OCI-M1 (cell line): ENCODE data around the gene BIVM.

Experiments
- DNase-seq: peaks from one replicate; lab custom pipeline; 2025; lab: John Stamatoyannopoulos, UW

BIVM gene

DNA sequence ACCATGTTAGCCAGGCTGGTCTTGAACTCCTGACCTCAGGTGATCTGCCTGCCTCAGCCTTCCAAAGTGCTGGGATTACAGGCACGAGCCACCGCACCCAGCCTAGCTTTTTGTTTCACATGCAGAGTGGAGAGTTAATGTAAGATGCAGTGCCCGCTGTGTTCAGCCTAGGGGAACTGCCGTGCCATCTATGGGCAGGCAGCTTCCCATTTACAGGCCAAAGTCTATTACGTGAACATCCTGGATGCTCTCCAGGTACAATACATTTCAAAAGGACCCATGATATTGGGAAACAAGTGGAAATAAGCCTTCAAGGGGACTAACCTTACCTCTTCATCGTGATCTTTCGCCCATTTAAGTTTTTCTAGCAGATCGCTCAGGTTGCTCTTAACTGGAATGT, 10.2 kb upstream of the BIVM start:
- no peak for DNase-seq

DNA sequence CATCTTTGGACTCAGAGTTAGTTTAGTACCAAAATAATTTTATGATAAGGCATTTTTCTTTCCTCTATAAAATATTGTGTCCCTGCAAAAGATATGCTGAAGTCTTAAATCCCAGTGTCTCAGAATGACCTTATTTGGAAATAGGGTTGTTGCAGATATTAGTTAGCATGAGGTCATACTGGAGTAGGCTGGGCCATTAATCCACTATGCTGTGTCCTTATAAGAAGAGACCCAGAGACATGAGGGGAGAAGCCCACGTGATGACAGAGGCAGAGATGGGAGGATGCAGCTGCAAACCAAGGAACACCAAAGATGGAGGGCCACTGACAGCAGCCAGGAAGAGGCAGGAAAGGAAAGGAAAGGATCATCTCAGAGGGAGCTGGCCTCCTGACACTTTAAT, 6.5 kb upstream of the BIVM start:
- no peak for DNase-seq

DNA sequence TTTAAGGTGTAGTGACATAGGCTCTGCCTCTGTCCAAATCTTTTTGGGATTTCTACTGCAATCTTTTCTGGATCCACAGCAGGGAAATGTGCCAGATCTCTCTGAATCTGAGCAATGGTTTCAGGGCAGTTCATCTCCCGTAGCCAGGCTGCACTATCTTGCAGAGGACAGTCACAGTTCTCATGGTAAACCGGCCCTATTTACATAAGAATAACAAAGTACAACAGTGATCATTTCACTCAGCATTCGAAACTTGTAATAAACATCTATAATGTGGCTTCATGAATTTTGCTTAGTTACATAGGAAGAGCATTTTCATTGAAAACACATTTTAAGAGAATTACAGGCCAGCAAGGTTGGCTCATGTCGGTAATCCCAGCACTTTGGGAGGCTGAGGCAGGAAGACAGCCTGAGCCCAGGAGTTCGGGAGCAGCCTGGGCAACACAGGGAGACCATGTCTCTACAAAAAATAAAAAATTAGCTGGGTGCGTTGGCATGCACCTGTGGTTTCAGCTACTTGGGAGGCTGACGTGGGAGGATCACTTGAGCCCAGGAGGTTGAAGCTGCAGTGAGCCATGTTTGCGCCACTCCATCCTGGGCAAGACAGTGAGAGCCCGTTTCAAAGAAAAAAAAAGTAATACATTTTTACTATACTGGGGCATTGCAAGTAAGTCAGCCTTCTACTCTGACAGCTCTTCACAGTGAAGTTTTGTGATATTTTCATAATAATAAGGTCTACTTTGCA, 5.1 kb upstream of the BIVM start:
- DNase-seq = no peak

DNA sequence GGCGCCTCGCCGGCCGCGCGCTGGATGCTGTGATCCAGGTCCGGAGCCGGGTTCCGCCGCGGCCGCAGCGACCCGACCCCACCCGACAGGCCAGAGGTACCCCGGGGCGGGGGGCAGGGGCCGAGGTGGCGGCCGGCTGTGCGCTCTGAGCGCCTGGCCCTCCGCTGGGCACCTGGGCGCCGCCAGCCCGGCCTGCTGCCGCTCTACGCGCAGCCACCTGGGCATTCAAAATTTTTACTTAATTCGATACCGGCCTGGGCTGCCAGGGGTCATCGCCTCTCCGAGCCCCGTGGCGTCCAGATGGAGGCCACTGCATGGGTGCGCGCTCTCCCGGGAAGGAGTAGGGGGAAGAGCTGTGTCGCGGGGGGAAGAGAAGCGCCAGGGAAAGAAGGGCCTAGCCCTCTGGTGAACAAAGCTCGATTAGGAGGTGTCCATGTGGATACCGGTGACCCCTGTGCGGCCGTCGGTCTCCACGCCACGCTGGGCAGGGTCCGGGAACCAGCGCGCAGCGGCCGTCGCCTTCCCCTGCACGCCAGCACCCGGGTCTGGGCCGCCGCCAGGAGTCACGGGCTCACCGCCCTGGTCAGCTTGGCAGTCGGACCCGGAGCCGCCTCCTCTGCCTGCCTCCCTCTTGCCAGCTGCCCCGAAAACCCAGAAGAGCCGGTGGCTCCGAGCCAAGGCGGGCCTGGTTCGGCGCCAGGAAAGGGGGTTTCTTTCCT, 666 bp downstream of the BIVM start:
- DNase-seq = peak; percentile 64

DNA sequence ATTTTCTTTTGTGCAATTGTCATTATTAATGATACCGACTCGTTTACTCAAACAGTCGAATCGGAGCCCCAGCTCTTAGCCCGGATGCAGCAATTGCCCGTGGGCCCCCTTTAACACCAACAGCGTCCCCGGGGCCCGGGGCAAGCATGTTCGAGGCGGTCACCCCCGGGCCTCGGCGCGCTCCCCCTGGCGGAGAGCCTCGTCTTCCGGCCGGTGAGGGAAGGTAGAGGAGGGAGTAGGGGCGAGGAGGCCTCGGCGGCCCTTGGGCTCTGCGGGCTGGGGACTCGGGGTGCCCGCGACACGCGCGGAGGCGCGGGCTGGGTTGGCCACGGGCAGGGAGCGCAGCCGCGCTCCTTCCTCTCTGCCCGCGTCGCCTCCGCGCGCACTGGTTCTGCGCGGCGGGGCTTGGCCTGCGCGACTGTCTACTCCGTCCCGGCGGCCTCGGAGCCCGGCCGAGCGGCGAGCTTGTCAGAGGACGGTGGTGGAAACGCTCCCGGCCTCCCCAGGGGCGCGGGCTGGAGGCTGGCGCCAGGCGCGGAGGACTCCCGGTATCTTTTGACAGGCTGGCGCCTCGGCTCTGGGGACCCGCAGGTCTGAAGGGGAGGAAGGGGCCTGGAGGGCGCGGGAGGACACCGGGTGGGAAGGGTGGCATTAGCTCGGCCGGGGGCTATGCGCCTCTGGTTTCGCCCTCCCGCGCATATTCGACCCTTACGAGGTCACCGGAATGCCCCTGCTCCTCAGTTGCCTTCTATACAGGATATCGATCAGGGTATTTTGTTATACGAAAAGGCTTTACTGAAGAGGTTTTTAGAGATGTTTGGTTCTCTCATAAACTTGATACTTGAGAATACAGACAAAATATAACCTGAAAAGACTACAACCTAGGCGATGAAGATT, 1.5 kb downstream of the BIVM start:
- DNase-seq = peak; percentile 89

DNA sequence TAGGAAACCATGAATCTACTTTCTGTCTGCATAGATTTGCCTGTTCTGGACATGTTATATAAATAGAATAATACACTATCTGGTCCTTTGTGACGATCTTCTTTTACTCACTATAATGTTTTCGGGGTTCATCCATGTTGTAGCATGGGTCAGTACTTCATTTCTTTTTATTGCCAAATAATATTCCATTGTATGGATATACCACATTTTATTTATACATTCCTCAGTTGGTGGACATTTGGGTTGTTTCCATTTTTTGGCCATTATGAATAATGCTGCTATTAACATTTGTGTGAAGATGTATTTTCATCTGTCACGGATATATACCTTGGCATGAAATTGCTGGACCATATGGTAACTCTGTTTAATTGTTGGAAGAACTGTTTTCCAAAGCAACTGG, 6.8 kb downstream of the BIVM start:
- DNase-seq = no peak

DNA sequence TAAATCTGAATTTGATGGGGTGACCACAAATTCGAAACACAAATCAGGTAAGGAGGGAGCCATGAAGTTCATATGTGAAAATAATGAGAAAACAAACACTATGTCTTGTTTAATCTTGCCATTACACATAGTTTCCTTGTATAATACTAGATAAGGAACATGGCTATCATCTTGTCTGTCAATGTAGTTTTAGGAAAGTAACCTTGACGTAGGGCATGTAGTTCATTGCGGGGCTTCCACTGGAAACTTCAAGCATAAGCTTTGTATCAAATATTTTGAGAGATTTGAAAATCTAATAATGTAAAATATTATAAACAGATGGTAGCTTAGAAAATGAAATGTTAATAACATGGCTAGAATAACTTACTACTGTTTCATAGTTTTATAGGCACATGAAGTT, 8.8 kb downstream of the BIVM start:
- DNase-seq = no peak

DNA sequence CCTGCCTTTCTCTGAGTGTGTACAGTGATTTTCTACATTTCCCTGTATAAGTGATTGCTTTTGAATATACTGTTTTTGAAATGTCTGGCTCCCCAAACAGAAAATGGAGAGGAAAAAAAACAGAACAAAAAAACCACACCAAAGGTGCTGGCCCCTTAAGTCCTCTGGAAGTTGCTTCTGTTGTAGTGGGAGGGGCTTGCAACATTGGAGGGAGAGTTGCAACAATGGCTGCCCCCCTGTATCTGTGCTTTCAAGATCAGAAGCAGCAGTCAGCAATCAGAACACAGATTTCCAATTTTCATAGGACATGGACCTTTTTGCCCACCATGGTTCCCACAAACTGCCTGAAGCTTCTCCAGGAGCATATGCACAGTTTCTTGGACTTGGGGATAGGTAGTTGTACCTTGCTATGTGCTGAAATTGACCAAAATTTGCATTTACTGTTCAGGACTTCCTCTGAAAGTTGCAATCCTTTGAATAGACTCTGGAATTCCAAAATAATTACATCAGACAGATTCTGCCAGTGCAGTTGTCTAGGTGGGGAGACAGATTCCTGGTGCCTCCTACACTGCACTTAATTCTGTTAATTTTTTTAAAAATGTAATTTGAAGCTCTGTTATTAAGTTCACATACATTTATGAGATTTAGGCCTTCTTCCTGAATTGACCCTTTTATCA, 13.8 kb downstream of the BIVM start:
- peak; percentile 25 for DNase-seq

DNA sequence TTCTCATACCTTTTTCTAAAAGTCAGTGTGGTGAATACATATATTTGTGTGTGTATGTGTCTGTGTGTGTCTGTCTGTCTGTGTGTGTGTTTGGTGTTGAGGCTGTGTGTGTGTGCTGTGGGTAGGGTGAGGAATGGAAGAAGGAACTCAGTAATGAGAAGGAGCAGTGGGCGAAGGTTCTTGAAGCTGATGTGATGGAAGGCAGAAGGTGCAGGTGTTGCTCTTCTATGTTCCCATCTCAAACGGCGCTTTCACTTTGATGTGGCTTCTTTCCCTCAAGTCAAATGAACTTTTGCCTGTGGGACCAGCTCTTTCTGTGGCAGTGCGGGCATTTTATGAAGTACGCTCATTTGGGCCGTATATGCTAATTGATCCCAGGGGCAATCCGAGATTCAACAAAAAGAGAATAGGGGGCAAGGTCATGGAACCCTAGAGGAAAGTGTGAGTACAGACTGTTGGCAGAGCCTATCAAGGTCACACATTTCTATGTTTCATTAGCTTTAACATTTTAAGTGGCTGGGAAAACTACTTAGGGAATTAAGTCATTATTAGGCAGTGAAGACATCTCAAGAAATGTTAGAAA, 15.2 kb downstream of the BIVM start:
- DNase-seq = no peak

DNA sequence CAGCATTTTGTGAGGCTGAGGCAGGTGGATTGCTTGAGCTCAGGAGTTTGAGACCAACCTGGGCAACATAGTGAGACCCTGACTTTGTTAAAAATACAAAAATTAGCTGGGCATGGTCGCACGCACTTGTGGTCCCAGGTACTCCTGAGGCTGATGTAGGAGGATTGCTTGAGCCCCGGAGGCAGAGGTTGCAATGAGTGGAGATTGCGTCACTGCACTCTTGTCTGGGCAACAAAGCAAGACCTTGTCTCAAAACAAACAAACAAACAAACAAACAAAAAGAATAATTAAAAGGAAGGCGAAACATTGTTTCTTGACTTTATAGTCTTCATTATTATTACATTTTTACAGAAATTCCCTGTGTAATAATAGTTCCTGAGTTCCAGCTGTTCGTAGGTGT, 15.9 kb downstream of the BIVM start:
- DNase-seq = no peak

DNA sequence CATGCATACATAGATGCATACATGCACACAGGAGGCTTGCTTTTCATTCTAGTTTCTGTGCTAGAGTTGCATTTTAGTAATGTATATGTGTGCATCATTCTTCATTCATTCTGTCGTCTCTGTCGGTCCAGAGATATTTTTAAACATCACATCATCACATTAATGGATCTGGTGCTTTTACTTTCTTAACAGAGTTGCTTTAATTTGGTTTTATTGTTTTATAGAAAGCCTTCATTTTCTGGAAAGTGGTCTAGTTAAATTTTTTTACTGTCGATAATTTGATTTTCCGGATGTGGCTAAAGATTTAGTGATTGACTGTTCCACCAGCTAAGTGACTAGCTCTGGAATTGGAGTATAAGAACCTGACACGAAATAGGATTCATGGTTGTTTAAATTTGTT, 16.9 kb downstream of the BIVM start:
- no peak for DNase-seq

DNA sequence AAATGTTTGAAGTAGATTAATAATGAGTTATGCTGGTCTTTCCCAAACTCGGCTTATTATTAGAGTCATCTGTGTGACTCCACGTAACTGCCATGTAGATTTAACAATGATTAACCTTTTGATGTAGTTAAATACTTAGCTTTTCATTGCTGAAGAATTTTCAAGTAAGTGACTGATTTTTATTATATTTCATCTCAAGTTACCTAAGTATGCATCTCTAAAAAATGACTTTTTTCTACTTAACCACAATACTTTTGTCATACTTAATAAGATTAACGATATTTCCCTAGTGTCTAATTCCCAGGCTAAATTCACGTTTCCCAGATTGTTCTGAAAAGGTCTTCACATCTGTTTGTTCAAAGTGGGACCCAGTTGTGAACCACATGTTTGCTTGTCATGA, 17.8 kb downstream of the BIVM start:
- DNase-seq = no peak

DNA sequence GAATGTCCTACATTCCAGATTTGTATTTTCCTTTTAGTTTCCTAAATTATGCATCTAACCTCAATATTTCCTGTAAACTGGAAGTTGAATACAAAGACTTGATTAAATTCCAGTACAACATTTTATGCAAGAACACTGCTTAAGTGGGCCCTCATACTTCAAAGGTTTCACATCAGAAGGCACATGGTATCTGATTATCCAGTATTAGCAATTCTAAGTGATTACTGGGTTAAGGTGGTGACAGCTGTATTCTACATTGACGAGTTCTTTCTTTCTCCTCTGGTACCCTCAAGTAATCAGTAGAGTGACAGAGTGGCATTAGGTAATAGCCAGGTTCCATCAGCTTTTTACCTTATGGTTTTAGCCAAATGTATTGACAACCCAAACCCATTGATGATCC, 18.3 kb downstream of the BIVM start:
- DNase-seq = no peak

DNA sequence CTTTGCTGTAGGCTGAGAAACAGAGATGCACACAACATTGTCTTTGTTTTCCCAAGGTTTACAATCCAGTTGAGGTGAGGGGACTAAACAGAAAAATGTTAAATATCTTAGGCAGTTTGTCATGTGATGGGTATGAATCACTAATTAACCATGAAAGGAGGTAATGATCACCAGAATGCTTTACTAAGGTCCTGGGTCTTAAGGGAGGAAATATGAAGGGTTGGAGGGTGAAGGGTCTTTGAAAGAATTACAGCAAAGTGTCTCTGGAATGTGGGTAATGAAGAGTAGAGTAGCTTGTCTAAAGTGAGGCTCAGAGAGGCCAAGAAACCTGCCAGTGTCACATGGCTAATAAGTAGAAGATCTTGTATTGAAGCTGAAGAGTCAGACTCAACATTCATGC, 19.0 kb downstream of the BIVM start:
- DNase-seq = no peak

DNA sequence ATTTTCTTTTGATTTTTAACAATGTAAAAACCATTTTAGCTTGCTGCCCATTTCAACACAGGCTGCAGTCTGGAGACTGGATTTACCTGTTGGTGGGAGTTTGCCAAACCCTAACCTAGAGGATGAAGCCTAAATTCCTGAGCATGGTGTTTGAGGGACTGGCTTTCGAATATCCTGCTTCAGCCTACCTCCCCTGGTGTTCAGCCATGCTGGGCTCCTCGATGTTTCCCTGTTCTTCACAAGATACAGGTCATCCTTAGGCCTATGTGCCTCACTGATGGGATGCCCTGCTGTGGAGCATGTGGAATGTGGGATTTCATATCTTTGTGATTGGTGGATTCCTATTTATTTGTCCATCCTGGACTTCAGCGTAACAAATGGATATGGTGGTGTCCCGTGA, 26.5 kb downstream of the BIVM start:
- no peak for DNase-seq

DNA sequence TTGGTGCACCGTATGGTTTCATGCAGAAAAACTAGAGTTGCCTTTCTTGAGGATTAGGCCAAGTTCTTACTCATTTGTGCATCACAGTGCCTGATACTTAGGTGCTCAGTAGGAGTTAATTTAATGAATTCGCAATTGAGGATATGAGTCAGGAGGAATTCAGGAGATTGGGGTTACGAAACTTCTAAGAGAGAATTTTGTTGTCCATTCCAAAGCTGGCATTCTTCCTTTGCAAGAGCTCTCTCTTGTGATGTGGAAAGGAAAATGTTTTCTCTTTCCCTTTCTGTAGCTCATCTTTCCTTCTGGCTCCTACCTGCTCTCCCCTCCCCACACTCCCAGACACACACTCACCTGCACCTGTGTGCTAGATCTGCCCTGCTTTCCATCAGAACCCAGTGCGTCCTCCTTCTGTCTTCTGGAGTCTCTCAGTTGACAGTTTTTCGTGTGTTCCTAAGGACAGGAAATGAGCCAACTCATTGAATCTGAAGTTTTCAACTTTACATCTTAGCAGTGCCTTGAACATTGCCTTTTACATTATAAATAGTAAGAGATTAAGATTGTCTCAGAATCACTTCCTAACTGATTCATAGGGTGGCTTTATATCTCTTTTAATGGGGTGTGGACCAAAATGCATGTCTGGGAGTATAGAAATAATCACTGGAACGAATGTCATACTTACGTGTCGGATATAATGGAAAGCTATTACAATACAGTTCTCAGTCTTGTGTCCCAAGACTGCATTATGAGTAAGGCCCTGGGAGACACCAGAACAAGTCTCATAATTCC, 27.2 kb downstream of the BIVM start:
- no peak for DNase-seq

DNA sequence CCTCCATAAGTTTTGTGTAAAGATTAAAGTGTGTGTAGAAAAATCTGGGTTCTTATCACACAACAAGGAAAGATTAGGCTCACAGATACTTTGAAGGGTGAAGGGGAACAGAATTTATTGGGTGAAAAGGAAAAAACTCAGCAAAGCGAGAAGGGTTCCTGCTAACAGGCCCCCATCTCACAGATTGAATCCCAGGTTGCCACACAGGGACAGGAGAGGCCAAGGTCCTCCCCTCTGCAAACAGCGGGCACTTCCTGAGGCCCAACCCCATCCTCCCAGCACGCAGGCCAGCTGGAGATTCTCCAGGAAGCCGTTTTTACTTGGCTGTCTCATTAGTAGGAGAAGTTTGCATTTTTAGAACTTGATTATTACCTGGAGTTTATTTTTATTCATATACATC, 31.7 kb downstream of the BIVM start:
- no peak for DNase-seq

DNA sequence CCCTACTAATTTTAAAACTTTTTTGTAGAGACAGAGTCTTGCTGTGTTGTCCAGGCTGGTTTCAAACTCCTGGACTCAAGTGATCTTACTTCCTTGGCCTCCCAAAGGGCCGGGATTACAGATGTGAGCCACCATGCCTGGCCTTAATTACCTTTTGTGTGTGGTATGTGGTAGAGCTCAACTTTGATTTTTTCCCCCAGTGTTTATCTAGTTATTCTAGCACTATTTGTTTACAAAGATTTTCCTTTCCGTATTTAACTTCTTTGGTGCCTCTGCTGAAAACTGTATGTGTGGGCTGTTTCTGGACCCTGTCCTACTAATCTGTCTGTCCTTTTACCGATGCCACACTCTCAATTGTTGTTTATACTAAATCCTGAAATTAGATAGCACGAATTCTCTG, 37.6 kb downstream of the BIVM start:
- DNase-seq = no peak

DNA sequence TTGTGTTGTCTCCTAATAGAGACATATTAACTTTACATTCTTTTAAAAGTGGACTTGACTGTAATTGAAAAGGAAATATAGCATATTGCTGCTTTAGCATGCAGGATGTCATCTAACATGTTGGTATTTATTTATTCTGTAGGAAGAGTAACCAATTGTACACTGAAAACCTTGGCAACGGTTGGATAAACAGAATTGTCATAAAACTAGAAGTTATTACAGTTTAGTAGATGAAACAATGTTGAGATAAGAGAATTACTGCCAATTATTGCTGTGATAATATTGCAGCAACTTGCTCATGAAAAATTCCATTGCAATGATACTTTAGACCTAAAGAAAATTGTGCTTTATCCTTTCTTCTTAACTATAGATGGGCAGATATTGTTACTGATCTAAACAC, 39.4 kb downstream of the BIVM start:
- DNase-seq = no peak

DNA sequence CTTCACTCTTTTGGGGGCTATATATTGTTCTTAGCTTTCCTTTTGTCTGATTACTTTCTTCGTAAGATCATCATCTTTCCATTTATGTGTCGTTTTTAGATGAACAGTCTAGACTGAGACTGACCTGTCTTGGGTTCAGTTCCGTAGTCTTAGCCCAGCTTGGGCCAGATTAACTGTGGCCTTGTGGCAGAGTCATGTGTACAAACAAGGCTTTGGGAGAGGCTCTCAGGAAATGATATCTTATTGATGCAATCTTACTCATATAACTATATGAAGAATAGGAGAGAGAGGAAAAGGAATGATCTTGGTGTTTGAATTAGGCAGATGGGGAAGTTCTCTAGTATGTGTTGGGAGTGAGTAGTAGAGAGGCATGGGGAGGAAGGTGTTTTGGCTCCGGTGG, 40.1 kb downstream of the BIVM start:
- DNase-seq = no peak

DNA sequence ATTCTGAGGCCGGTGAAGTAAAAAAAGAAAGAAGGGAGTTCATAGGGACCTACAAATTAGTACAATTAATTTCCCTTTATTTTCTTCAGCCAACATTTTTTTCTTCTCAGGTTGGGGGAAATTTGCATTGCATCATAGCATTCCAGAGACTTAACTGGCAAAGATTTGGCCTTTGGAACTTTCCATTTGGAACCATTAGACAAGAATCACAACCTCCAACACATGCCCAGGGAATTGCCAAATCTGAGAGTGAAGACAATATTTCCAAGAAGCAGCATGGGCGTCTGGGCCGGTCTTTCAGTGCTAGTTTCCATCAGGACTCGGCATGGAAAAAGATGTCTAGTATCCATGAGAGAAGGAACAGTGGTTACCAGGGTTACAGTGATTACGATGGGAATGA, 40.5 kb downstream of the BIVM start:
- DNase-seq = no peak
